Neural crest cell (in vitro differentiated cells): ENCODE data around the gene STRN3. TPM values are rescaled to one million over a fixed set of nuclear protein-coding genes. Genes with fewer than 3 reads are reported as not detected.
A peak's percentile ranks its signal among the peaks of the same experiment; 100 is the strongest.

Experiments used
- DNase-seq: peaks from one replicate; pipeline ENCODE4 v3.0.0; 2021; ENCODE audit warnings: low read depth, mixed read lengths, low spot score
- H3K27ac Mint-ChIP-seq: one replicate; pipeline ENCODE4 v1.8.0; 2021; ENCODE audit warnings: mild to moderate bottlenecking, mixed read lengths; ENCODE audit not compliant: unreplicated experiment
- H3K27me3 Mint-ChIP-seq: 2 replicates; pipeline ENCODE4 v1.8.0; 2021; ENCODE audit warnings: low read depth, mild to moderate bottlenecking, mixed read lengths
- H3K36me3 Mint-ChIP-seq: 2 replicates; pipeline ENCODE4 v1.8.0; 2021; ENCODE audit warnings: low read depth, mild to moderate bottlenecking, mixed read lengths
- H3K4me1 Mint-ChIP-seq: 2 replicates; pipeline ENCODE4 v1.8.0; 2021; ENCODE audit warnings: mixed read lengths
- H3K4me3 Mint-ChIP-seq: one replicate; pipeline ENCODE4 v1.8.0; 2021; ENCODE audit warnings: mild to moderate bottlenecking, mixed read lengths
- H3K9me3 Mint-ChIP-seq: 2 replicates; pipeline ENCODE4 v1.8.0; 2021; ENCODE audit warnings: mixed read lengths
- total RNA-seq: library from RNA; stranded (reverse); gene quantifications from 2 replicates; pipeline ENCODE4 v1.2.1, GENCODE V29; 2021
- TF ChIP-seq, protein P1 (sequence below): fragments of 200-600 bp; sonication (generic); conservative IDR thresholded peaks from 2 replicates; pipeline ENCODE4 v1.5.0; 2021; ENCODE audit warnings: antibody characterized with exemption, mild to moderate bottlenecking

Gene STRN3
- total RNA-seq, 1 donor from 2014 or later = 37.8 TPM

DNA sequence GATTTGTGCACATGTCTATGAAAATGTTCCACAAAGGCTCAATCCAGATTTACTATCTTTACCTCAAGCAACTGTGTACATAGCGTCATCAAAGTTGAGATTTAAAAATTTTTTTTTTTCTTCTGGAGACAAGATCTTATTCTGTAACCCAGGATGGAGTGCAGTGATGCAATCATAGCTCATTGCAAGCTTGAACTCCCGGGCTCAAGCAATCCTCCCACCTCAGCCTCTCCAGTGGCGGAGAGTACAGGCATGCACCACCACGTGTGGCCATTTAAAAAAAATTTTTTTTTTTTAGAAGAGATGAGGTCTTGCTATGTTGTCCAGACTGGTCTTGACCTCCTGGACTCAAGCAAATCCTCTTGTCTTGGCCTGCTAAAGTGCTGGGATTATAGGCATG lies 149.5 kb downstream of the STRN3 start:
- TF ChIP-seq, protein P1, sequence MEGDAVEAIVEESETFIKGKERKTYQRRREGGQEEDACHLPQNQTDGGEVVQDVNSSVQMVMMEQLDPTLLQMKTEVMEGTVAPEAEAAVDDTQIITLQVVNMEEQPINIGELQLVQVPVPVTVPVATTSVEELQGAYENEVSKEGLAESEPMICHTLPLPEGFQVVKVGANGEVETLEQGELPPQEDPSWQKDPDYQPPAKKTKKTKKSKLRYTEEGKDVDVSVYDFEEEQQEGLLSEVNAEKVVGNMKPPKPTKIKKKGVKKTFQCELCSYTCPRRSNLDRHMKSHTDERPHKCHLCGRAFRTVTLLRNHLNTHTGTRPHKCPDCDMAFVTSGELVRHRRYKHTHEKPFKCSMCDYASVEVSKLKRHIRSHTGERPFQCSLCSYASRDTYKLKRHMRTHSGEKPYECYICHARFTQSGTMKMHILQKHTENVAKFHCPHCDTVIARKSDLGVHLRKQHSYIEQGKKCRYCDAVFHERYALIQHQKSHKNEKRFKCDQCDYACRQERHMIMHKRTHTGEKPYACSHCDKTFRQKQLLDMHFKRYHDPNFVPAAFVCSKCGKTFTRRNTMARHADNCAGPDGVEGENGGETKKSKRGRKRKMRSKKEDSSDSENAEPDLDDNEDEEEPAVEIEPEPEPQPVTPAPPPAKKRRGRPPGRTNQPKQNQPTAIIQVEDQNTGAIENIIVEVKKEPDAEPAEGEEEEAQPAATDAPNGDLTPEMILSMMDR = no peak
- DNase-seq = no peak
- peak overlapping the region; percentile 86 for H3K4me3 Mint-ChIP-seq
- H3K4me1 Mint-ChIP-seq = peaks cover 10% of the 10 kb centered on the region
- H3K9me3 Mint-ChIP-seq = no peaks in the 10 kb centered on the region
- H3K27me3 Mint-ChIP-seq = peaks cover 50% of the 10 kb centered on the region
- H3K27ac Mint-ChIP-seq = no peak overlapping the region
- no peaks in the 10 kb centered on the region for H3K36me3 Mint-ChIP-seq

DNA sequence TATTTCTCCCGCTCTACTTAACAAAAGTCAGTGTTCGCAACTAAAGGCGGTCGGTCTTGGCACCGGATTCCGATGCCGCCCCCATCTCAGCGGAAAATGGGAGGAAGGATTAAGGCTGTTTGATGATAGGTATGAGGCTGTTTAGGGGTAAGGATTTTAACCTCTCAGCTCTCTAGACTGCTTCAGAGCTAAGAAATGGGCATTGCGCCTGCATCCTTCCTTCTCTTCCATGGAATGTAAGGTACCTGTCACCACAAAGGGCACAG lies 150.5 kb downstream of the STRN3 start:
- Mint-ChIP-seq H3K27ac (no peak overlapping the region), H3K4me3 (peak overlapping the region; percentile 86), H3K9me3 (no peaks in the 10 kb centered on the region), H3K4me1 (peaks cover 10% of the 10 kb centered on the region), H3K27me3 (peaks cover 54% of the 10 kb centered on the region), H3K36me3 (no peaks in the 10 kb centered on the region)
- TF ChIP-seq, protein P1 = no peak
- no peak for DNase-seq

DNA sequence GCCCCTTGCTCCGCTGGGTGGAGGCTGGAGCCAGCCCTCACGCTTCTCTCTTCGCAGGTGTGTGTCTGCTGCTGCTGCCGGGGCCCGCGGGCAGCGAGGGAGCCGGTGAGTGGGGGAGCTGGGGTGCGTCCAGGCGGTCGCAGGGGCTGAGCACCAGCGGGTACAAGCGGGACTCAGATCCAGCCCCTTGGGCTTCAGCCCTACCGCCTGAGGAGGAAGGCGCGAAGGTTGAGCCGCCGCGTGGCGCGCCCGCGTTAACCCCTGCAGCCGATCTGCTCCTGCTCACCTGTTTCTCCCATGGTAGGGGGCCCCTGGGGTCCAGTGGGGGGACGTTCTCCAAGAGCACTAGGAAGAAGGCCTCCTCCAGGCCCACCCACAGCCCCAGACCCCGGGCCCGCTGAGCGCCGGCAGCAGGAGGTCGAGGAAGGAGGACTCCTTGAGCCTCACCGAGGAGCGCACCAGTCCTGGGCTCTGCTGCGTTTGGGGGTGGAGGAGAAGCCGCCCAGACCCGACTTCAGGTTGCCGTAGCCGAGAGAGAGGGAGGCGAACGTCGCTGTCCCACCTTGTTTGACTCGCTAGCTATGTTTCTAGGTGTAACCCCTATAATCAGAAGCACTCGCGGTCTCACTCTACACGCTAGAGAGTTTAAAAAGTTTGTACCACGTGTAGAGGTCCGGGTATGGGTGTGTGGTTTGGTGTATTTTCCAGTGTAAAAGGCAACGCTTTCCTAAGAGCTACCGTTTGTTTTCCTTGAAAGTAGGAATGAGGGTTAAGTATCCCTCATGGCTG lies 151.0 kb downstream of the STRN3 start:
- no peak overlapping the region for H3K27ac Mint-ChIP-seq
- H3K9me3 Mint-ChIP-seq = no peaks in the 10 kb centered on the region

DNA sequence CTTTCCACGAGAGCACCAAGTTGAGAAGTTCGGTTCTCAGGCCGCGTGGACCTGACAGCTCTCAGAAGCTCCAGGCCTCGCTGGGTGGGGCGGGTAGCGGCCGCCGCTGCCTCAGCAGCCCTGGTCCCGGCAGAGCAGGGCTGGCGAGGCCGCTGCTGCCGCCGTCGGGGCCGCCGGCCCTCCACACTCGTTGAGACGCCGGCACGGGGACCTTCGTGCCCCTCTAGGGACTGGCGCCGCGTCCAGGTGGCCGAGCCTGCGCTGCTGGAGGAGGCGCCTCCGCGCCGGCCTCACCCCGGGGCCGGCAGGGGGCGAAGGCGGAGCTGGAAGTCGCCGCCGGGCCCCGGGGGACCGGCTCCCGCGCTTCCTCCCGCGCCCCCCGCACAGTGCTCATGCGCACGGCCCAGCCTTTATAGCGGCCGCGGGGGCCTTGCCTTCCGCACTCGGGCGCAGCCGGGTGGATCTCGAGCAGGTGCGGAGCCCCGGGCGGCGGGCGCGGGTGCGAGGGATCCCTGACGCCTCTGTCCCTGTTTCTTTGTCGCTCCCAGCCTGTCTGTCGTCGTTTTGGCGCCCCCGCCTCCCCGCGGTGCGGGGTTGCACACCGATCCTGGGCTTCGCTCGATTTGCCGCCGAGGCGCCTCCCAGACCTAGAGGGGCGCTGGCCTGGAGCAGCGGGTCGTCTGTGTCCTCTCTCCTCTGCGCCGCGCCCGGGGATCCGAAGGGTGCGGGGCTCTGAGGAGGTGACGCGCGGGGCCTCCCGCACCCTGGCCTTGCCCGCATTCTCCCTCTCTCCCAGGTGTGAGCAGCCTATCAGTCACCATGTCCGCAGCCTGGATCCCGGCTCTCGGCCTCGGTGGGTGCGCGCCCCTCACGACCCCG lies 151.8 kb downstream of the STRN3 start, which contains the start of gene COCH:
COCH (plus strand) TSS at position 440 of the 879 bp plus-strand sequence; CDS start at position 820, 380 bp downstream.
- Mint-ChIP-seq H3K9me3 (no peaks in the 10 kb centered on the region), H3K36me3 (no peaks in the 10 kb centered on the region), H3K4me1 (peaks cover 10% of the 10 kb centered on the region), H3K4me3 (peak within 1 kb of the TSS; percentile 86), H3K27me3 (peaks cover 65% of the 10 kb centered on the region), H3K27ac (no peak within 1 kb of the TSS)
- DNase-seq = peak; percentile 56
- TF ChIP-seq, protein P1 = peak; percentile 59

More for the DNA sequence above, 151.0 kb downstream of the STRN3 start:
- DNase-seq = peak; percentile 20
- Mint-ChIP-seq H3K4me1 (peaks cover 10% of the 10 kb centered on the region), H3K36me3 (no peaks in the 10 kb centered on the region), H3K27me3 (peaks cover 58% of the 10 kb centered on the region), H3K4me3 (peak overlapping the region; percentile 86)
- TF ChIP-seq, protein P1 = no peak

DNA sequence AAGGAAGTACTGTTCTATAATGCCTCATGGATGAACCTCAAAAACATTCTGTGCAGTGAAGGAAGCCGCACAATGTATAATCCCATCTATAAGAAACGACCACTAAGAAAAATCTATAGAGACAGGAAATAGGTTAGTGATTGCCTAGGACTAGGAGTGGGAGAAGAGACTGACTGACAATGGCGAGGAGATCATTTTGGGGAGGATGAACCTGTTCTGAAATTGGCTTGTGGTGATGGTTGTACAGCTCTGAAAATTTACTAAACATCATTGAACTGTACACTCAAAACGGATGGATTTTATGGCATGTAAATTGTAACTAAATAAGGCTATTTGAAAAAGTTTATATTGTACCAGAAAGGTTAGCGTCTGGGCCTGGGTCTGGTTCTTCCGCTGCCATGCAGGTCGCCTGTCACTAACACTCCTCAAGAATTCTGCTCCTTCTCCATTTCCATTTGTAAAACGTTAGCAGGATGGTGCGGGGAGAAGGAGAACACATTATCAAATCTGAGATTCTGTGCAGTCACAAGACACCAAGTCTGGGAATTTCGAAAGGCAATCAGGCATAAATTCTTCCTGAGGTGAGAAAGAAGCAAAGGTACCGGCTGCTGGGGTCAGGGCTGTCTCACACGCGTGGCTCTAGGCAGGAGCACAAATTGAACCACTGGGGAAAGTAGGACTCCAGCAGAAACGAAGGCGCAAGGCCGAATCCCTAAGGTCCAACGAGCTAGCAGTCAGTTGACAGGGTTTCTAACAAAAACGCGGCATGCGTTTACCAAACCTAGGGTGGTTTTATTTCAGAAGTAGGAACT lies 152.7 kb downstream of the STRN3 start:
- Mint-ChIP-seq H3K9me3 (no peaks in the 10 kb centered on the region), H3K4me1 (peaks cover 10% of the 10 kb centered on the region), H3K36me3 (no peaks in the 10 kb centered on the region), H3K4me3 (peak overlapping the region; percentile 64), H3K27me3 (peaks cover 65% of the 10 kb centered on the region), H3K27ac (no peak overlapping the region)
- TF ChIP-seq, protein P1 = no peak
- no peak for DNase-seq
